ENCODE results near the gene AP1G1.
"Not testable (repeated sequence)": the region's sequence is repeated elsewhere in the genome, so short reads cannot be mapped to it uniquely, and the experiment has no call there.

Gene AP1G1

GRCh38 chr16:71808593-71809459, at the start of gene AP1G1:
TSS of gene AP1G1 (minus strand) at chr16:71808834. CDS start at chr16:71789479, 19,355 bp downstream.
- DNase-seq (ENCODE audit: low read depth, low spot score) = peak; percentile 98

GRCh38 chr16:71855937-71856662, 47.5 kb upstream of the AP1G1 start:
- no peak for DNase-seq (ENCODE audit: low read depth, low spot score)

GRCh38 chr16:71854369-71854948, 45.8 kb upstream of the AP1G1 start:
- peak; percentile 9 for DNase-seq (ENCODE audit: low read depth, low spot score)

- no peak for DNase-seq (ENCODE audit: low read depth, low spot score)
These were observed 44.8 kb upstream of the AP1G1 start for GRCh38 chr16:71853413-71853812.

- no peak for DNase-seq (ENCODE audit: low read depth, low spot score)
These were observed 43.9 kb upstream of the AP1G1 start for GRCh38 chr16:71852561-71852960.

GRCh38 chr16:71852158-71852557, 43.5 kb upstream of the AP1G1 start:
- no peak for DNase-seq (ENCODE audit: low read depth, low spot score)

- no peak for DNase-seq (ENCODE audit: low read depth, low spot score)
These were observed 43.1 kb upstream of the AP1G1 start for GRCh38 chr16:71851746-71852145.

GRCh38 chr16:71848622-71849021, 40.0 kb upstream of the AP1G1 start:
- no peak for DNase-seq (ENCODE audit: low read depth, low spot score)

- DNase-seq (ENCODE audit: low read depth, low spot score) = no peak
These were observed 38.5 kb upstream of the AP1G1 start for GRCh38 chr16:71847096-71847495.

GRCh38 chr16:71846431-71846830, 37.8 kb upstream of the AP1G1 start:
- peak; percentile 42 for DNase-seq (ENCODE audit: low read depth, low spot score)

- peak; percentile 97 for DNase-seq (ENCODE audit: low read depth, low spot score)
These were observed 37.2 kb upstream of the AP1G1 start, which contains the start of gene ATXN1L for GRCh38 chr16:71845639-71846430. TSS of gene ATXN1L (plus strand) at chr16:71845976. CDS start at chr16:71849741, 3,765 bp downstream.

GRCh38 chr16:71843572-71843971, 34.9 kb upstream of the AP1G1 start:
- no peak for DNase-seq (ENCODE audit: low read depth, low spot score)

GRCh38 chr16:71840052-71840451, 31.4 kb upstream of the AP1G1 start:
- no peak for DNase-seq (ENCODE audit: low read depth, low spot score)

GRCh38 chr16:71837150-71837549, 28.5 kb upstream of the AP1G1 start:
- DNase-seq (ENCODE audit: low read depth, low spot score) = no peak

- no peak for DNase-seq (ENCODE audit: low read depth, low spot score)
These were observed 25.7 kb upstream of the AP1G1 start for GRCh38 chr16:71834291-71834690.

GRCh38 chr16:71832112-71832511, 23.5 kb upstream of the AP1G1 start:
- DNase-seq (ENCODE audit: low read depth, low spot score) = not testable (repeated sequence)

GRCh38 chr16:71831698-71832097, 23.1 kb upstream of the AP1G1 start:
- DNase-seq (ENCODE audit: low read depth, low spot score) = not testable (repeated sequence)

- DNase-seq (ENCODE audit: low read depth, low spot score) = no peak
These were observed 21.7 kb upstream of the AP1G1 start for GRCh38 chr16:71830359-71830758.

- no peak for DNase-seq (ENCODE audit: low read depth, low spot score)
These were observed 17.9 kb upstream of the AP1G1 start for GRCh38 chr16:71826533-71827017.

- DNase-seq (ENCODE audit: low read depth, low spot score) = not testable (repeated sequence)
These were observed 8.5 kb upstream of the AP1G1 start for GRCh38 chr16:71817155-71817500.

GRCh38 chr16:71811261-71811803, 2.7 kb upstream of the AP1G1 start:
- DNase-seq (ENCODE audit: low read depth, low spot score) = peak; percentile 40

Data from astrocyte of the hippocampus (primary cell).